ENCODE measurements around the gene STK24.

Gene STK24

DNA sequence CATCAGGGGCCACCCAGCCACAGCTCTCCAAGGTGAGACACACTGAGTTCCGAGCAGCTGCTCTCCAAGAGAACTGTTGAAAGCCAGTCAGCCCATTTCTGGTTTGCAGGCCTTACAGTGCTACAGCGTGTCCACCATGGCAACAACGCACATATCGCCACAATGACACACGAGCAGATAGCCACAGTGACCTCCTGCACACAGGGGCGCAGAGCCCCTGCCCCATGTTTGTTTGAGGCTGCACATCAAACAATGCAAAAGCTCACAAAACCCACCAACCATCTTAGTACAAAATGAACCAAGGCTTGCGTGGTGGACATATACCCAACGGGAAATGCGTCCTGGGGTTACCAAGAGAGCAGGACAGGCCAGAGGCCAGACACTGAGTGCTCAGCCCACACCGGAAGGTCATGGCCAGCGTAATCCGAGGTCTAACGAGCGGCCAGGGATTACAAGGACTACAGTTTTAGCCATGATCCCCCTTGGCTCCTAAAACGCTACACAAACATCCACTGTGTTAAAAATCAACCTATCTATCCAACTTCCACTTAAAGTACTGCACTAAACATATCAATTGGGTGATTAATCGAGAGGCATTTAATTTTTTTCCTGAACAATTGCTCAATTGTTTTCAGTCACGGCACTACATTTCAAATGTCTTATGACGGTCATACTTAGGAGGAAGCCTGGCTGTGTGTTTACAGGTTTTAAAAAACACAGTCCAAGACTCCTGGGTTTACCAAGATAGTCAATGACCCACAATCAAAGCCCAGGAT is 56.0 kb downstream of the STK24 start:
- H2AFZ ChIP-seq (ENCODE audit: low read depth, low read length) = no peak overlapping the region
- no peak overlapping the region for H3K9ac ChIP-seq (ENCODE audit: low read length)
- peaks cover 9% of the 10 kb centered on the region for H3K36me3 ChIP-seq (replicated peaks; ENCODE audit: low read depth, low read length)
- no peaks in the 10 kb centered on the region for H3K27me3 ChIP-seq (ENCODE audit: low read depth, low read length)
- H3K4me3 ChIP-seq (ENCODE audit: low read length) = no peak overlapping the region
- H3K79me2 ChIP-seq (ENCODE audit: low read length) = peaks cover 84% of the 10 kb centered on the region
- peaks cover 87% of the 10 kb centered on the region for H4K20me1 ChIP-seq (ENCODE audit: insufficient read depth, low read length)
- H3K9me3 ChIP-seq (ENCODE audit: insufficient read depth, low read length) = no peaks in the 10 kb centered on the region
- H3K4me2 ChIP-seq (ENCODE audit: low read length) = no peak overlapping the region
- no peak overlapping the region for H3K27ac ChIP-seq (ENCODE audit: low read length)
- H3K4me1 ChIP-seq (ENCODE audit: low read length) = peaks cover 40% of the 10 kb centered on the region
- TF ChIP-seq, protein P1, sequence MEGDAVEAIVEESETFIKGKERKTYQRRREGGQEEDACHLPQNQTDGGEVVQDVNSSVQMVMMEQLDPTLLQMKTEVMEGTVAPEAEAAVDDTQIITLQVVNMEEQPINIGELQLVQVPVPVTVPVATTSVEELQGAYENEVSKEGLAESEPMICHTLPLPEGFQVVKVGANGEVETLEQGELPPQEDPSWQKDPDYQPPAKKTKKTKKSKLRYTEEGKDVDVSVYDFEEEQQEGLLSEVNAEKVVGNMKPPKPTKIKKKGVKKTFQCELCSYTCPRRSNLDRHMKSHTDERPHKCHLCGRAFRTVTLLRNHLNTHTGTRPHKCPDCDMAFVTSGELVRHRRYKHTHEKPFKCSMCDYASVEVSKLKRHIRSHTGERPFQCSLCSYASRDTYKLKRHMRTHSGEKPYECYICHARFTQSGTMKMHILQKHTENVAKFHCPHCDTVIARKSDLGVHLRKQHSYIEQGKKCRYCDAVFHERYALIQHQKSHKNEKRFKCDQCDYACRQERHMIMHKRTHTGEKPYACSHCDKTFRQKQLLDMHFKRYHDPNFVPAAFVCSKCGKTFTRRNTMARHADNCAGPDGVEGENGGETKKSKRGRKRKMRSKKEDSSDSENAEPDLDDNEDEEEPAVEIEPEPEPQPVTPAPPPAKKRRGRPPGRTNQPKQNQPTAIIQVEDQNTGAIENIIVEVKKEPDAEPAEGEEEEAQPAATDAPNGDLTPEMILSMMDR (IDR thresholded peaks at IDR 0.05; ENCODE audit: low read depth, low read length) = no peak
- no peak for TF ChIP-seq EZH2phosphoT487 (IDR thresholded peaks at IDR 0.05; ENCODE audit: low read depth)

DNA sequence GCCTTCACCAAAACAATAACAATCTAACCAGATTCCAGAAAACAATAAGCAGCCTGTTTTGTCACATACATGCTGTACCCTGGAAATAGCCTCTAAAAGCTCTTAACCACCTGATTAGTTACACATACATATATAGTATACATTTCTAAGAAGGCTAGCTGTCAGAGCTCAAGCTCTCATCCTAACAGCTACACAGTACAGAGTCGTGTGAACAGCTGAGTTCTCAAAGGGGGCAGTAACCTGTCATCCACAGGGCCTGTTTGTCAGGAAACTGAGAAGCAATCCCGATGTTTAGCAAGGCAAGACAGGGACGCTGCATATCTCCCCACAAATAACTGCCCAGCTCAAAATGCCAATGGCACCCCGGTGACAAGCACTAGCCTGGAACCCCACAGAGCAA is 56.9 kb downstream of the STK24 start:
- H3K9ac ChIP-seq (ENCODE audit: low read length) = no peak overlapping the region
- TF ChIP-seq, protein P1 (IDR thresholded peaks at IDR 0.05; ENCODE audit: low read depth, low read length) = no peak
- no peak for TF ChIP-seq EZH2phosphoT487 (IDR thresholded peaks at IDR 0.05; ENCODE audit: low read depth)
- H3K4me3 ChIP-seq (ENCODE audit: low read length) = no peak overlapping the region
- H3K27me3 ChIP-seq (ENCODE audit: low read depth, low read length) = no peaks in the 10 kb centered on the region
- H3K4me1 ChIP-seq (ENCODE audit: low read length) = peaks cover 46% of the 10 kb centered on the region
- H3K27ac ChIP-seq (ENCODE audit: low read length) = no peak overlapping the region
- H4K20me1 ChIP-seq (ENCODE audit: insufficient read depth, low read length) = peaks cover 87% of the 10 kb centered on the region
- peaks cover 83% of the 10 kb centered on the region for H3K79me2 ChIP-seq (ENCODE audit: low read length)
- H2AFZ ChIP-seq (ENCODE audit: low read depth, low read length) = no peak overlapping the region
- no peak overlapping the region for H3K4me2 ChIP-seq (ENCODE audit: low read length)
- H3K36me3 ChIP-seq (replicated peaks; ENCODE audit: low read depth, low read length) = peaks cover 9% of the 10 kb centered on the region
- no peaks in the 10 kb centered on the region for H3K9me3 ChIP-seq (ENCODE audit: insufficient read depth, low read length)

DNA sequence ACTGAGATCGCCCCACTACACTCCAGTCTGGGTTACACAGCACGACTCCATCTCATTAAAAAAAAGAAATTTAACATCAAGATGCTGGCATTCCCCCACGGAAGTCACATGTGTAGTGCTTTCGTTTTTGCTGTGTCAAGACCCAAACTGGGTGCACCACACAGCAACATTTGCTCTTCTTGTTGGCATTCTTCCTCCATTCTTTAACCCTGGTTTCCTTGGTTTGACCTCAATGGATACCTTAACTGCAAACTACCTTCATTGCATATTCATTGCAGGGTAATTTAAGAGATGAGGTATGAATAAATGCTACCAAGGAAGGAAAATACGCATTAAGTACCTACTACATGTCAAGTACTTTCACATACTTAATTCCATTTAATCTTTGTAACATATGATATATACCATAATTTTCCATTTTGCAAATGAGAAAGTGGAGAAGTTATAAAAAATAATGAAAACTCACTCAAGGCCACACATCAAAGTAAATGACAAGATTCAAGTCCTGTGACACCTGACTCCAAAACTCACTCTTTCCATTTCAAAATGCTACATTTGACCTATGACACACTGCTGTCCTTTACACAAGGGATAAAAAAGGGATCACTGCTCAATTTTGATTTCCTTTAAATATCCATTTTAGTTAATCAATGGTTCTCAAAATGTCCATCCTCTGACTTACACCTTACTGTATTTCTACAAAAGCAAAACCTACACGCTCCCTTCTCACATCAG is 59.2 kb downstream of the STK24 start:
- H2AFZ ChIP-seq (ENCODE audit: low read depth, low read length) = no peak overlapping the region
- no peaks in the 10 kb centered on the region for H3K9me3 ChIP-seq (ENCODE audit: insufficient read depth, low read length)
- peaks cover 68% of the 10 kb centered on the region for H3K4me1 ChIP-seq (ENCODE audit: low read length)
- TF ChIP-seq, protein P1 (IDR thresholded peaks at IDR 0.05; ENCODE audit: low read depth, low read length) = no peak
- no peak for TF ChIP-seq EZH2phosphoT487 (IDR thresholded peaks at IDR 0.05; ENCODE audit: low read depth)
- H4K20me1 ChIP-seq (ENCODE audit: insufficient read depth, low read length) = peaks cover 87% of the 10 kb centered on the region
- peak overlapping the region; percentile 75 for H3K4me2 ChIP-seq (ENCODE audit: low read length)
- H3K4me3 ChIP-seq (ENCODE audit: low read length) = peak overlapping the region; percentile 31
- peaks cover 77% of the 10 kb centered on the region for H3K79me2 ChIP-seq (ENCODE audit: low read length)
- no peaks in the 10 kb centered on the region for H3K27me3 ChIP-seq (ENCODE audit: low read depth, low read length)
- peak overlapping the region; percentile 49 for H3K27ac ChIP-seq (ENCODE audit: low read length)
- H3K9ac ChIP-seq (ENCODE audit: low read length) = no peak overlapping the region; the same call in 1 of the 2 replicates
- peaks cover 13% of the 10 kb centered on the region for H3K36me3 ChIP-seq (replicated peaks; ENCODE audit: low read depth, low read length)

- peaks cover 71% of the 10 kb centered on the region for H3K79me2 ChIP-seq (ENCODE audit: low read length)
- peaks cover 17% of the 10 kb centered on the region for H3K36me3 ChIP-seq (replicated peaks; ENCODE audit: low read depth, low read length)
- H3K9ac ChIP-seq (ENCODE audit: low read length) = no peak overlapping the region
- H3K4me2 ChIP-seq (ENCODE audit: low read length) = peak overlapping the region; percentile 63
- peaks cover 81% of the 10 kb centered on the region for H3K4me1 ChIP-seq (ENCODE audit: low read length)
- no peaks in the 10 kb centered on the region for H3K9me3 ChIP-seq (ENCODE audit: insufficient read depth, low read length)
- peaks cover 76% of the 10 kb centered on the region for H4K20me1 ChIP-seq (ENCODE audit: insufficient read depth, low read length)
- H3K27ac ChIP-seq (ENCODE audit: low read length) = peak overlapping the region; percentile 16
- H3K4me3 ChIP-seq (ENCODE audit: low read length) = no peak overlapping the region
- TF ChIP-seq EZH2phosphoT487 (IDR thresholded peaks at IDR 0.05; ENCODE audit: low read depth) = no peak
- TF ChIP-seq, protein P1 (IDR thresholded peaks at IDR 0.05; ENCODE audit: low read depth, low read length) = no peak
- H3K27me3 ChIP-seq (ENCODE audit: low read depth, low read length) = no peaks in the 10 kb centered on the region
- H2AFZ ChIP-seq (ENCODE audit: low read depth, low read length) = no peak overlapping the region
Measured at GRCh38 chr13:98515818-98516465, 61.0 kb downstream of the STK24 start.

Measured in OCI-LY3 (cell line).